HL-60 (cell line): ENCODE data around the gene DNPH1.

Experiments
- DNase-seq, 2 experiments: peaks; one replicate each; pipeline ENCODE4 v3.0.0-alpha.2; 2010 to 2020; ENCODE audit warnings: low read depth in 1 of 2, low spot score in 1 of 2
- H3K27ac ChIP-seq: fragments of 250-450 bp; sonication (Bioruptor Pico); replicated peaks from 2 replicates; pipeline ENCODE4 v1.5.1; 2020; ENCODE audit warnings: mild to moderate bottlenecking, moderate library complexity
- H3K27me3 ChIP-seq: fragments of 250-450 bp; sonication (Bioruptor Pico); 2 replicates; pipeline ENCODE4 v1.5.1; 2021; ENCODE audit warnings: mild to moderate bottlenecking, moderate library complexity; ENCODE audit not compliant: insufficient read depth, poor library complexity, severe bottlenecking
- H3K4me3 ChIP-seq: replicated peaks from 2 replicates; pipeline ENCODE4 v1.5.1; 2011; ENCODE audit warnings: mild to moderate bottlenecking, control low read depth, low read length; ENCODE audit not compliant: insufficient read depth
- CTCF ChIP-seq: IDR thresholded peaks from one replicate; pipeline ENCODE4 v1.5.1; 2011; ENCODE audit warnings: low read length, control low read depth, inconsistent platforms; ENCODE audit not compliant: insufficient read depth
- GABPA ChIP-seq: IDR thresholded peaks from 2 replicates; pipeline ENCODE4 v1.6.1; 2012; ENCODE audit warnings: low read depth
- POLR2AphosphoS5 ChIP-seq: IDR thresholded peaks from 2 replicates; pipeline ENCODE4 v1.6.1; 2012; ENCODE audit warnings: low read depth
- REST ChIP-seq: IDR thresholded peaks from 2 replicates; pipeline ENCODE4 v1.6.1; 2012; ENCODE audit warnings: low read depth; ENCODE audit not compliant: insufficient replicate concordance
- SPI1 ChIP-seq: IDR thresholded peaks from 2 replicates; pipeline ENCODE4 v1.6.1; 2012; ENCODE audit warnings: low read depth, mild to moderate bottlenecking, borderline replicate concordance

DNPH1 gene

GRCh38 chr6:43254138-43254817, 25.0 kb upstream of the DNPH1 start:
- no peak for DNase-seq
- Histone ChIP-seq H3K27ac (no peak overlapping the region), H3K4me3 (no peak overlapping the region), H3K27me3 (peaks cover 31% of the 10 kb centered on the region)
- TF ChIP-seq CTCF (no peak), SPI1 (no peak), POLR2AphosphoS5 (no peak), GABPA (no peak), REST (no peak)

- Histone ChIP-seq H3K27me3 (peaks cover 30% of the 10 kb centered on the region), H3K4me3 (no peak overlapping the region), H3K27ac (no peak overlapping the region)
- no peak for DNase-seq
- TF ChIP-seq SPI1 (no peak), CTCF (no peak), REST (no peak), POLR2AphosphoS5 (no peak), GABPA (no peak)
Observed at GRCh38 chr6:43253401-43253800, 24.1 kb upstream of the DNPH1 start.

GRCh38 chr6:43250992-43251373, 21.7 kb upstream of the DNPH1 start:
- H3K4me3 ChIP-seq: no peak overlapping the region
- no peak overlapping the region for H3K27ac ChIP-seq
- DNase-seq: no peak
- H3K27me3 ChIP-seq: peaks cover 24% of the 10 kb centered on the region
- TF ChIP-seq POLR2AphosphoS5 (no peak), CTCF (no peak), REST (no peak), GABPA (no peak), SPI1 (no peak)
